Stimulated activated CD4-positive, alpha-beta T cell treated with anti-CD3 and anti-CD28 coated beads, Interleukin-1b, Interleukin-23, amount 100 ng/mL, for 1 hour (primary cell): ENCODE measurements around the gene KCNJ11.

Experiments used
- DNase-seq, 2 donors: peaks; one replicate each; pipeline ENCODE4 v3.0.0-alpha.2; 2020; ENCODE audit warnings: low read depth in 2 of 2

KCNJ11 gene

GRCh38 chr11:17391493-17392355, 3.3 kb upstream of the KCNJ11 start:
- no peak for DNase-seq

DNA sequence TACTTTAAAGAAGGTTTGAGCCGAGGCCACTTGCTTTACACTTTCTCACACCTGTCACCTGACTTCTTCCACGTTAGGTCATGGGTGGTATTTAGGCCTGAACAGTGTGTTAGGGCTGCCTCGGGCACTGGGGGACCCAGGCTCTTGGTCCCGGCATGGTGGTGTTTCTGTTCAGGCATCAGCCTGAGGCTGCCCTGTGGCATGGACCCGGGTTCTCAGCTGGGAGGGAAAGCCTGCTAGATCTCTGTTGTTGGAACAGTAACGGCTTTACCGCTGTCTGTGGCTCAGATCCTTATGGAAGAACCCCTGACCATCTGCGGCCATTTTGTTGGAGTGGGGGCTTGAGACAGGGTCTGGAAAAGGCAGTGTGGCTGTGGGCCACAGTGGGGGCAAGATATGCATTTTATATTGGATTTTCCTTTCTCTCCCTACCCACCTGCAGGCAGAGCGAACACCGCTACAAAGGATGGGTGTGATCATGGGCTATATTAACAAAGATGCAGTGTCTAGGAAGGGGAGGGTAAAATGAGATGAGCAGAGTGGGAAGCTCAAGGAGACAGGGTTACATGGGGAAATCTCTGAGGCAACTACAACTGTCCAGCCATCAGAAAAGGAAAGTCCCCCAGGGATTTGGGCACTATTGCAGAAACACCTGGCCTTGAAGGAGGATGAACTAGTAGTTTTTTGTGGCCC, 1.6 kb upstream of the KCNJ11 start:
- no peak for DNase-seq

GRCh38 chr11:17389211-17389956, 925 bp upstream of the KCNJ11 start:
- DNase-seq: peak; percentile 58 to 76

DNA sequence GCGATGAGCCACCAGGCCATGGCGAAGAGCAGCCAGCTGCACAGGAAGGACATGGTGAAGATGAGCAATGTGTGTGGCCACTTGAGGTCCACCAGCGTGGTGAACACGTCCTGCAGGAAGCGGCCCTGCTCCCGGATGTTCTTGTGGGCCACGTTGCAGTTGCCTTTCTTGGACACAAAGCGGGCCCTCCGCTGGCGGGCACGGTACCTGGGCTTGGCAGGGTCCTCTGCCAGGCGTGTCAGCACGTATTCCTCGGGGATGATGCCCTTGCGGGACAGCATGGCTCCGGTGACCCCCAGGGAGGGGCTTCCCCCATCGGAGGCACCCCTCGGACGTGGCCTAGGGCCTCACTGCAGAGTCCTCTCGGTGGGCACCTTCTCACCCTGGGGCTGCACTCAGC, 648 bp downstream of the KCNJ11 start:
- DNase-seq: no peak

- no peak for DNase-seq
These were observed 1.2 kb downstream of the KCNJ11 start for GRCh38 chr11:17387254-17387653.

- DNase-seq: peak in 1 of 2 donors; percentile 24
These were observed 2.0 kb downstream of the KCNJ11 start for GRCh38 chr11:17386331-17387084.

GRCh38 chr11:17385926-17386325, 2.5 kb downstream of the KCNJ11 start:
- no peak for DNase-seq

GRCh38 chr11:17385492-17385891, 3.0 kb downstream of the KCNJ11 start:
- no peak for DNase-seq

- DNase-seq: peak; percentile 45 to 63
These were observed 4.4 kb downstream of the KCNJ11 start for GRCh38 chr11:17384002-17384511.

DNA sequence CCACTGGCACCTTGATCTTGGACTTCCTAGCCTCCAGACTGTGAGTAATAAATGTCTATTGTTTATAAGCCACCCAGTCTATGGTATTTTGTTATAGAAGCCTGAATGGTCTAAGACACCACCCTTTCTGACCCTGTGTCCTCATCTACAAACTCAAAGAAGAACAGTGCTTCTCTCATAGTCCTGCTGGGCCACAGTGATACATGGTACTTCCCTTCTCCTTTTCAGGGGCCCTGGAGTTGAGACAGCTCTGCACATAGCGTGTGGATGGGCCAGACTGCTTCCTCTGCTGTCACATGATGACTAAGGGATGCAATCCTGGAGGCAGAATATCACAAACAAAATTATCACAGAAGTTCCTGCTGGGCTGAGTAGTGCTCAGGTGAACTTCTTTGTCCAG, 5.0 kb downstream of the KCNJ11 start:
- no peak for DNase-seq

DNA sequence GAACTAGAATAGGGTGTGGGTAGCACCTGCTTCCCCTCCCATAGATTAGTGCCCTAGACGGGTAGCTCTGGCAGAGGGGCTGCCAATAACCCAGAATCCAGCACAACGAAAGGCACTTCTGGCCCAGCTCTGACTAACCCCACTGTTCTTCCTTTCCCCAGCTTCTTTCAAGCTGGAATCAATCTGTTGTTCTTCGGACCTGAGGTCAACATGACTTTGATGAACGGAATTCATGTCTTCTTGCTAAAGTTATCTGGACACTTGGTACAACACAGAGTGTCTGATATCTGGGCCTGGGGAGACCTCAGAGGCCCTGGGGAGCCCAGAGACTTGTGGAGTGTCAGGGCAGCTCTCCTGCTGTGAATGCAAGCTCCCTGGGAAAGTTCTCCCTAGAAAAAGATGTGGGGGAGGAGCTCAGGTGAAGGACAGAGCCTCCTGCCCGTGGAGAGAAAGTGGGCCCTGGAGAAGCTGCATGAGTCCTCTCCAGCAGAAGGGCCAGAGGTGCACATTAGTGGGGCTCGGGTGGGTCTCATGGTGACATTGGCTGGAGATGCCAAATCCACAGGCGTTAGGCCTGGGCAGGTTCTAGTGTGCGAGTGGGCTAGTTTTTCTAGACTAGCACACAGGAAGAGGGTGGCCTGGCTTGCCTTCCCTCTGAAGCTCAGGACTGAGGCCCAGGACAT, 6.3 kb downstream of the KCNJ11 start:
- DNase-seq: no peak

DNA sequence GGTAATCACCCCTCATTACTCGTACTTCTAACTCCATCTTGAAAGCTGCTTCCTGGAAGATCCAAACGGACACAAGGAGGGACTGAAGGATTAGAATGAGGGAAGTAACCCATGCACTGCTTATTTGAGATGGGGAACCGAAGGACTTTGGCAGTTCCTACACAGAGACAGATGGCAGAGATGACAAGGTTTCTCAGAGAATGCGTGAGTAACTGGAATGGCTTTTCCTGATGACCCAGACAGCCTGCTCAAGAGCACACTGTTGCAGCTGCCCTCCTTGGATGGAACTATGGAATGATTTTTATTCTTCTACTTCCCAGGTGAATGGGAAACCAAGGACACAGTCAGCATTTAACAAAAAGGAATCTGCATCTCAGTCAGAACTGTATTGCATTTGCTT, 7.3 kb downstream of the KCNJ11 start:
- no peak for DNase-seq

DNA sequence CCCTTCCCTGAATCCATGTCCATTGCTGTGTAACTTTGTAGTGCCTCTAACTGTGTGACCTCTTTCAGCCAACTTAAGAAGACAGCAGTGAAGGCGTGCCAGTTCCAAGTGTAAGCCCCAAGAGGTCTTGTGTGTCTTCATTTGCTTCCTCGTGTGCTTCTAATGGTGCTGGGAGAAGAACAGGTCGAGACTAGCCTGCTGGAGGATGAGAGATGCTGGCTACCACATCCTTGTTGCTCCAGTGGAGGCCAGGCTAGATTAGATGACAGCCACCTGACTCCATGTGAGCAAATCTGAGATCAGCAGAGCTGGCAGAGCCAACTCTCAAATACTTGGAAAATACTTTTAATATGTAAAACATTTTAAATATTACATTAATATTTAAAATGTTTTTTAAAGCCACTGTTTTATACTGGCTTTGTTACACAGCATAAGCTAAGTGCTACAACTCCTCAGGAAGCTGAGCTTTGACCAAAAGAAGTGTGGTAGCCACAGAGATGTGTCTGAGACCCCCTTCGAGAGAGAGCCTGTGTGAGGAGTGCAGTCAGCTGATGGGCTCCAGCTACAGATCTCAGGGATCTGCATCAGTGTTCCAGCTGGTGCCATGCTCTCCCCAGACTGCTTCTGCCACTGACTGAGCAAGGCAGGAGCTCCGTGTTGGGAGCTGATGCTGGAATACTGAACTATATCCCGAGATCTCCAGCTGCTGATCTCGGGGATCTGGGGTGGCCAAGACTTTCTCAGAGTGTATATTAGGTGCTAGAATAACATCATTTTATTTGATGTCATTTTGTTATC, 8.9 kb downstream of the KCNJ11 start:
- no peak for DNase-seq

GRCh38 chr11:17378655-17379054, 9.8 kb downstream of the KCNJ11 start:
- no peak for DNase-seq

DNA sequence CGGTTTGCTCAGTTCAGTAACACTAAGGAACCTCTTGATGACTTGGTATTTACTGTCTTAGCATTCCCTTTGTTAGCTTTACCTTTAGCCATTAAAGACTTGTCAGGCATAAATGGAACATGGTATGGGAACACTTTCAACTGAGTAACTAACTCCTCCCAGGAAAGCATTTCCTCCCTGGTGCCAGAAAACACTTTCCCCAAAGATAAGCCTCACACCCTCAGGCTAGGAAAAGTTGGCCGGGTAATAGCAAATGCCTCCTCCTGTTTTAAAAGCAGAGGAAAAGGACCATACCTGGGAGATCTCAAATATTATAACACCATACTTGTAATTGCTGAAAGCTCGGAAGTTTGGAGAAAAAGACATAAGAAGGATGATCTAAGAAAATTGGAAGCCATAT, 12.0 kb downstream of the KCNJ11 start:
- no peak for DNase-seq

- no peak for DNase-seq
These were observed 12.9 kb downstream of the KCNJ11 start for GRCh38 chr11:17375547-17375946.

GRCh38 chr11:17371614-17372013, 16.8 kb downstream of the KCNJ11 start:
- DNase-seq: no peak

- DNase-seq: no peak
These were observed 18.7 kb downstream of the KCNJ11 start for GRCh38 chr11:17369684-17370243.

GRCh38 chr11:17369094-17369493, 19.4 kb downstream of the KCNJ11 start:
- DNase-seq: no peak

DNA sequence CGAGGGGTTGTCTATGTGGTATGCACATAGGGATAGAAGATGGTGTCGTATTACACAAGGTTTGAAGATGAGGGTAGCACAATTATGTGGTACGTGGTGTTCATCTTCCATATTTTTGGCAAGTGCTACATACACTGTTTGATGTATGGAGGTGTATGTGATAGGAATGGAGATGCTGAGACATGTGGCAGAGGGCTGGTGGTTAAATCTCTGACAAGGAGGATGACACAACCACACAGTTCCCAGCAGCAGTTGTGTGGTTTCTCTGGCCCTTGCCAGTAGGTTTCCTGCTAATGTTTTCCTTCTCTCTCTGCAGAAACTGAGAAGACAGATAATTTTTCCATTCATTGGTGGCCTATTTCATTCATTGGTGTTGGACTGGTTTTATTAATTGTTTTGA, 19.9 kb downstream of the KCNJ11 start:
- DNase-seq: no peak
